Loucy (cell line): Measurements from ENCODE around the gene PHACTR2.
"Not testable (repeated sequence)": the region's sequence is repeated elsewhere in the genome, so short reads cannot be mapped to it uniquely, and the experiment has no call there.

Experiments
- H2AFZ ChIP-seq: fragments of 200-600 bp; sonication (generic); 2 replicates; pipeline ENCODE4 v1.6.0; 2016; ENCODE audit warnings: antibody characterized with exemption, mild to moderate bottlenecking, low read length, moderate library complexity
- H3F3A ChIP-seq: fragments of 200-600 bp; 2 replicates; pipeline ENCODE4 v1.6.0; 2016; ENCODE audit warnings: antibody characterized with exemption, low read depth, mild to moderate bottlenecking
- H3K27me3 ChIP-seq: fragments of 200-600 bp; sonication (generic); 2 replicates; pipeline ENCODE4 v1.6.1; 2014; ENCODE audit warnings: low read length, mild to moderate bottlenecking; ENCODE audit not compliant: insufficient read depth, poor library complexity, severe bottlenecking
- H3K36me3 ChIP-seq: fragments of 200-600 bp; sonication (generic); 2 replicates; pipeline ENCODE4 v1.6.1; 2016; ENCODE audit warnings: low read length; ENCODE audit not compliant: insufficient read depth
- H3K4me1 ChIP-seq: fragments of 200-600 bp; sonication (generic); 2 replicates; pipeline ENCODE4 v1.5.1; 2014; ENCODE audit warnings: low read length, mild to moderate bottlenecking; ENCODE audit not compliant: insufficient read depth, poor library complexity, severe bottlenecking
- H3K4me2 ChIP-seq: fragments of 200-600 bp; sonication (generic); 2 replicates; pipeline ENCODE4 v1.6.0; 2014; ENCODE audit warnings: antibody characterized with exemption, low read length, low read depth, mild to moderate bottlenecking; ENCODE audit not compliant: poor library complexity, severe bottlenecking
- H3K4me3 ChIP-seq: fragments of 200-600 bp; sonication (generic); 2 replicates; pipeline ENCODE4 v1.5.1; 2014; ENCODE audit warnings: low read length, mild to moderate bottlenecking, mixed read lengths; ENCODE audit not compliant: poor library complexity, severe bottlenecking
- H3K79me2 ChIP-seq: fragments of 200-600 bp; sonication (generic); 2 replicates; pipeline ENCODE4 v1.6.1; 2014; ENCODE audit warnings: low read length; ENCODE audit not compliant: insufficient read depth
- H3K9ac ChIP-seq: fragments of 200-600 bp; sonication (generic); 2 replicates; pipeline ENCODE4 v1.6.0; 2014; ENCODE audit warnings: mild to moderate bottlenecking, low read depth, low read length, moderate library complexity; ENCODE audit not compliant: poor library complexity, severe bottlenecking
- H3K9me2 ChIP-seq: fragments of 200-600 bp; sonication (generic); replicated peaks from 2 replicates; pipeline ENCODE4 v1.6.1; 2016; ENCODE audit warnings: low read depth, low read length, mixed read lengths
- H3K9me3 ChIP-seq: fragments of 200-600 bp; sonication (generic); 2 replicates; pipeline ENCODE4 v1.6.1; 2014; ENCODE audit warnings: mild to moderate bottlenecking, antibody characterized with exemption, low read length, low read depth; ENCODE audit not compliant: insufficient read depth
- H4K20me1 ChIP-seq: fragments of 200-600 bp; sonication (generic); 2 replicates; pipeline ENCODE4 v1.6.0; 2014; ENCODE audit warnings: antibody characterized with exemption, low read length, mild to moderate bottlenecking; ENCODE audit not compliant: insufficient read depth, poor library complexity, severe bottlenecking
- EZH2phosphoT487 ChIP-seq: fragments of 200-600 bp; IDR thresholded peaks from 2 replicates; pipeline ENCODE4 v1.6.1; 2018; ENCODE audit warnings: antibody characterized with exemption, mild to moderate bottlenecking, moderate library complexity, borderline replicate concordance
- TF ChIP-seq, protein P1 (sequence below): fragments of 200-600 bp; sonication (generic); conservative IDR thresholded peaks from 2 replicates; pipeline ENCODE4 v1.5.1; 2014; ENCODE audit warnings: mild to moderate bottlenecking, antibody characterized with exemption, low read length

PHACTR2 gene

DNA sequence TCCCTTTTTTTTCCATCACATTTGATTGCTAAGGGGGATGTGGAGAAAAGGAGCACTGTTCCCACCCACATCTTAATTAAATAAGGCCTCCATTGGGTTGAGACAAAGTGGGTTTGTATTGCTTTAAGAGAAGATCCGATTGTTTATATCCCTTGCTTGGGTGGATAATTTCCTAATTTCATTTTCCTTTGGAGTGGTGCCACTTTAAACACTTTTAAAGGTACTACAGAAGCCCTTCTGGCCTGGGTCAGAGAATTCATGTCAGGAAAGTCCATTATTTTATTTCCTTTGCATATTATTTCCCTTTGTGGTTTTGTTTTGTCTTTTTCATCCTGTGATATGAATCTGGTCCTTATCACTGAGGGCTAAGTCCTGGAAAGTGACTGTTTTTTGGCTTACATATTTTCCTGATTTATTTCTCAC lies 56.9 kb downstream of the PHACTR2 start:
- no peak overlapping the region for H3K9ac ChIP-seq

DNA sequence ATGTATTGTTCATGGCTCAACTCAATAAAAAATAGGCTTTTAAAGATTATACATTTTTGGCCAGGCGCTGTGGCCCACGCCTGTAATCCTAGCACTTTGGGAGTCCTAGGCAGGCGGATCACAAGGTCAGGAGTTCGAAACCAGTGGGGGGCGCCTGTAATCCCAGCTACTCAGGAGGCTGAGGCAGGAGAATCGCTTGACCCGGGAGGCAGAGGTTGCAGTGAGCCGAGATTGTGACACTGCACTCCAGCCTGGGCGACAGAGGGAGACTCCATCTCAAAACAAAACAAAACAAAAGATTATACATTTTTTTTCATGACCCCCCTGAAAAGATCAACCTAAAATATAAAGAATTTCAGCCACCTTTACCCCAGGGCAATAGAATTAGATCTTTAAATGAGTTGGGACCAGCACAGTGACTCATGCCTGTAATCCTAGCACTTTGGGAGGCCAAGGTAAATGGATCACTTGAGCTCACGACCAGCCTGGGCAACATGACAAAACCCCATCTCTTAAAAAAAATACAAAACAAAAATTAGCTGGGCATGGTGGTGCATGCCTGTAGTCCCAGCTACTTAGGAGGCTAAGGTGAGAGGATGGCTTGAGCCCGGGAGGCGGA lies 60.4 kb downstream of the PHACTR2 start:
- not testable (repeated sequence) for H3K9me2 ChIP-seq, H3K79me2 ChIP-seq, H2AFZ ChIP-seq, H3K9ac ChIP-seq, H3K27me3 ChIP-seq, H4K20me1 ChIP-seq, H3K4me3 ChIP-seq, H3K4me2 ChIP-seq, H3K9me3 ChIP-seq, H3F3A ChIP-seq, H3K36me3 ChIP-seq
- H3K4me1 ChIP-seq, result peaks cover 11% of the 10 kb centered on the region

More for the DNA sequence above, 56.9 kb downstream of the PHACTR2 start:
- TF ChIP-seq, protein P1, sequence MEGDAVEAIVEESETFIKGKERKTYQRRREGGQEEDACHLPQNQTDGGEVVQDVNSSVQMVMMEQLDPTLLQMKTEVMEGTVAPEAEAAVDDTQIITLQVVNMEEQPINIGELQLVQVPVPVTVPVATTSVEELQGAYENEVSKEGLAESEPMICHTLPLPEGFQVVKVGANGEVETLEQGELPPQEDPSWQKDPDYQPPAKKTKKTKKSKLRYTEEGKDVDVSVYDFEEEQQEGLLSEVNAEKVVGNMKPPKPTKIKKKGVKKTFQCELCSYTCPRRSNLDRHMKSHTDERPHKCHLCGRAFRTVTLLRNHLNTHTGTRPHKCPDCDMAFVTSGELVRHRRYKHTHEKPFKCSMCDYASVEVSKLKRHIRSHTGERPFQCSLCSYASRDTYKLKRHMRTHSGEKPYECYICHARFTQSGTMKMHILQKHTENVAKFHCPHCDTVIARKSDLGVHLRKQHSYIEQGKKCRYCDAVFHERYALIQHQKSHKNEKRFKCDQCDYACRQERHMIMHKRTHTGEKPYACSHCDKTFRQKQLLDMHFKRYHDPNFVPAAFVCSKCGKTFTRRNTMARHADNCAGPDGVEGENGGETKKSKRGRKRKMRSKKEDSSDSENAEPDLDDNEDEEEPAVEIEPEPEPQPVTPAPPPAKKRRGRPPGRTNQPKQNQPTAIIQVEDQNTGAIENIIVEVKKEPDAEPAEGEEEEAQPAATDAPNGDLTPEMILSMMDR, result no peak
- no peak for TF ChIP-seq EZH2phosphoT487
- H3K27me3 ChIP-seq, result no peaks in the 10 kb centered on the region
- H3K79me2 ChIP-seq, result no peaks in the 10 kb centered on the region
- no peak overlapping the region for H3K4me3 ChIP-seq
- H4K20me1 ChIP-seq, result no peaks in the 10 kb centered on the region
- no peaks in the 10 kb centered on the region for H3K9me3 ChIP-seq
- H3K4me2 ChIP-seq, result no peak overlapping the region
- H2AFZ ChIP-seq, result no peak overlapping the region
- H3F3A ChIP-seq, result no peaks in the 10 kb centered on the region
- H3K36me3 ChIP-seq, result no peaks in the 10 kb centered on the region
- peaks cover 21% of the 10 kb centered on the region for H3K4me1 ChIP-seq
- H3K9me2 ChIP-seq, result no peaks in the 10 kb centered on the region

DNA sequence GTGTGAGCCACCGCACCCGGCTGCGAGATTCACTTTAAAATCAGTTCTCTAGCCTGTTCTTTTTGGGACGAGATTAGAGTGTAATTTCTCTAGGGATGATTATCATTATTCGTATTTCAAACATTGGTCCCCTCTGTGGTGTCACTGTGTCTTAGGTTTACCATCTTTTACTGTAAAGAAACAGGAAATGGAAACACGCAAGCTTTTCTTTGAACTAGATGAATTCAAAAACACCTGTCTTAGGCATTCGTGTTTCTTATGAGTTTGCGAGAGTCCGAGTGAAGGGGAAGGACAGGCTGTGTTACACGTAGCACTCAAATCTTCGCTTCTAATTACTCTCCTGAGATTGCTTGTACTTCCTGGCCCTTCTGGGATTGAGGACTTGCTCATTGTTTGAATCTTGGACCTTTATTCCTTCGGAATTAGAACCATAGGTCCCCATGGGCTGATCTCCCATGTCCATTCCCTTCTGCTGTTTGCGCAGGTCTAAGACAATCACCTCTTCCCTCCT lies 61.6 kb downstream of the PHACTR2 start:
- Histone ChIP-seq H3K36me3 (no peaks in the 10 kb centered on the region), H3K79me2 (no peaks in the 10 kb centered on the region), H3K4me2 (no peak overlapping the region), H3K27me3 (no peaks in the 10 kb centered on the region), H3K4me3 (no peak overlapping the region), H3K4me1 (peaks cover 6% of the 10 kb centered on the region), H3K9me2 (no peaks in the 10 kb centered on the region), H3F3A (no peaks in the 10 kb centered on the region), H3K9me3 (no peaks in the 10 kb centered on the region), H4K20me1 (no peaks in the 10 kb centered on the region), H2AFZ (no peak overlapping the region), H3K9ac (no peak overlapping the region)
- no peak for TF ChIP-seq EZH2phosphoT487
- TF ChIP-seq, protein P1, result no peak

DNA sequence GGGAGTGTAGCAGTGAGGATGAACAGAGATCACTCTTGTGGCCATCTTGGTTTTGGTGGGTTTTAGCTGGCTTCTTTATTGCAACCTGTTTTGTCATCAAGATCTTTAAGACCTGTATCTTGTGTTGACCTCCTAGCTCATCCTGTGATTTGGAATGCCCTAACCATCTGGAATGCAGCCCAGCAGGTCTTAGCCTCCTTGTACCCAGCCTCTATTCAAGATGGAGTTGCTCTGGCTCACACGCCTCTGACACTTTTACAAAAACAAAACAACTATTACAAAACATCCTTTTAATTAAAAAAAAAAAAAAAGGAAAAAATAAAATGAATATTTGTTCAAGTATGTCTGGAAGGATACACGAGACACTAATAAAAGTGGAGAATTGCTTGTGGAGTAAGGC lies 62.4 kb downstream of the PHACTR2 start:
- Histone ChIP-seq H4K20me1 (no peaks in the 10 kb centered on the region), H3F3A (no peaks in the 10 kb centered on the region), H3K9me3 (no peaks in the 10 kb centered on the region)

More for the DNA sequence above, 62.4 kb downstream of the PHACTR2 start:
- Histone ChIP-seq H3K79me2 (no peaks in the 10 kb centered on the region), H3K4me2 (no peak overlapping the region), H3K4me3 (no peak overlapping the region), H2AFZ (no peak overlapping the region), H3K9ac (no peak overlapping the region), H3K27me3 (no peaks in the 10 kb centered on the region), H3K4me1 (no peaks in the 10 kb centered on the region), H3K9me2 (no peaks in the 10 kb centered on the region), H3K36me3 (no peaks in the 10 kb centered on the region)
- no peak for TF ChIP-seq EZH2phosphoT487
- TF ChIP-seq, protein P1, result no peak
